ENCODE measurements around the gene PIWIL4.

GRCh38 chr11:94666792-94667721 lies 99.9 kb downstream of the PIWIL4 start:
- no peak for TF ChIP-seq CTCF (IDR thresholded peaks at IDR 0.05)
- TF ChIP-seq POLR2A (IDR thresholded peaks at IDR 0.05), result no peak
- TF ChIP-seq EP300 (IDR thresholded peaks at IDR 0.05), result no peak

All from tibial nerve (tissue), 4 donors.